ENCODE data around the gene SEMA4A.

The SEMA4A gene

GRCh38 chr1:156144742-156145141 lies 8.6 kb upstream of the SEMA4A start:
- no peak overlapping the region for H3K4me2 ChIP-seq (ENCODE audit: low read depth, low read length, poor library complexity, severe bottlenecking)
- H3K4me1 ChIP-seq (ENCODE audit: insufficient read depth, low read length, poor library complexity, severe bottlenecking), result peaks cover 25% of the 10 kb centered on the region
- no peaks in the 10 kb centered on the region for H3F3A ChIP-seq (ENCODE audit: low read depth)
- no peak for TF ChIP-seq EZH2phosphoT487 (IDR thresholded peaks at IDR 0.05; ENCODE audit: borderline replicate concordance)
- TF ChIP-seq, protein P1, sequence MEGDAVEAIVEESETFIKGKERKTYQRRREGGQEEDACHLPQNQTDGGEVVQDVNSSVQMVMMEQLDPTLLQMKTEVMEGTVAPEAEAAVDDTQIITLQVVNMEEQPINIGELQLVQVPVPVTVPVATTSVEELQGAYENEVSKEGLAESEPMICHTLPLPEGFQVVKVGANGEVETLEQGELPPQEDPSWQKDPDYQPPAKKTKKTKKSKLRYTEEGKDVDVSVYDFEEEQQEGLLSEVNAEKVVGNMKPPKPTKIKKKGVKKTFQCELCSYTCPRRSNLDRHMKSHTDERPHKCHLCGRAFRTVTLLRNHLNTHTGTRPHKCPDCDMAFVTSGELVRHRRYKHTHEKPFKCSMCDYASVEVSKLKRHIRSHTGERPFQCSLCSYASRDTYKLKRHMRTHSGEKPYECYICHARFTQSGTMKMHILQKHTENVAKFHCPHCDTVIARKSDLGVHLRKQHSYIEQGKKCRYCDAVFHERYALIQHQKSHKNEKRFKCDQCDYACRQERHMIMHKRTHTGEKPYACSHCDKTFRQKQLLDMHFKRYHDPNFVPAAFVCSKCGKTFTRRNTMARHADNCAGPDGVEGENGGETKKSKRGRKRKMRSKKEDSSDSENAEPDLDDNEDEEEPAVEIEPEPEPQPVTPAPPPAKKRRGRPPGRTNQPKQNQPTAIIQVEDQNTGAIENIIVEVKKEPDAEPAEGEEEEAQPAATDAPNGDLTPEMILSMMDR (conservative IDR thresholded peaks at IDR 0.05; ENCODE audit: low read length), result no peak
- H3K36me3 ChIP-seq (ENCODE audit: insufficient read depth, low read length), result no peaks in the 10 kb centered on the region
- H3K4me3 ChIP-seq (ENCODE audit: low read length, poor library complexity, severe bottlenecking), result no peak overlapping the region
- no peaks in the 10 kb centered on the region for H3K9me2 ChIP-seq (replicated peaks; ENCODE audit: low read depth, low read length)
- H3K9me3 ChIP-seq (ENCODE audit: insufficient read depth, low read depth, low read length), result no peaks in the 10 kb centered on the region
- H4K20me1 ChIP-seq (ENCODE audit: insufficient read depth, low read length, poor library complexity, severe bottlenecking), result no peaks in the 10 kb centered on the region
- H3K27me3 ChIP-seq (ENCODE audit: insufficient read depth, low read length, poor library complexity, severe bottlenecking), result no peaks in the 10 kb centered on the region
- H3K79me2 ChIP-seq (ENCODE audit: insufficient read depth, low read length), result no peaks in the 10 kb centered on the region
- no peak overlapping the region for H3K9ac ChIP-seq (ENCODE audit: low read depth, low read length, poor library complexity, severe bottlenecking)
- no peak overlapping the region for H2AFZ ChIP-seq (ENCODE audit: low read length)

DNA sequence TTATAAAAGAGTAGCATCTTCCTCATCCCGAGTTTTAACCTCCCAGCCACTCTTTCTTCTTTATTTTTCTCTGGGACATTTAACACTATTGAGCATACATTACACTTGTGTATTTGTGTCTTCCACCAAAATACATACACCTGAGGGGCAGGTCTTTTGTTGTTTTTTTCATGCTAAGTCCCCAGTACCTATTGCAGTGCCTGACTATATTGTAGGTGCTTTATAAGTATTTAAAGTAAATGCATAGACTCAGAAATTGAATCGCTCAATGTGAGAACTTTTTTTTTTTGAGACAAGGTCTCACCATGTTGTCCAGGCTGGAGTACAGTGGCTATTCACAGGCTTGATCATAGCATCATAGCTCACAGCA lies 7.8 kb upstream of the SEMA4A start:
- Histone ChIP-seq H3K4me1 (ENCODE audit: insufficient read depth, low read length, poor library complexity, severe bottlenecking) (peaks cover 25% of the 10 kb centered on the region), H4K20me1 (ENCODE audit: insufficient read depth, low read length, poor library complexity, severe bottlenecking) (no peaks in the 10 kb centered on the region), H3K79me2 (ENCODE audit: insufficient read depth, low read length) (no peaks in the 10 kb centered on the region), H3K4me3 (ENCODE audit: low read length, poor library complexity, severe bottlenecking) (no peak overlapping the region), H3K36me3 (ENCODE audit: insufficient read depth, low read length) (no peaks in the 10 kb centered on the region), H3K9me2 (replicated peaks; ENCODE audit: low read depth, low read length) (no peaks in the 10 kb centered on the region), H3K4me2 (ENCODE audit: low read depth, low read length, poor library complexity, severe bottlenecking) (peak overlapping the region; percentile 54), H3K9me3 (ENCODE audit: insufficient read depth, low read depth, low read length) (no peaks in the 10 kb centered on the region), H2AFZ (ENCODE audit: low read length) (0 out of 2 replicates have a peak overlapping the region, but pooled peaks have one; percentile 78), H3F3A (ENCODE audit: low read depth) (no peaks in the 10 kb centered on the region), H3K9ac (ENCODE audit: low read depth, low read length, poor library complexity, severe bottlenecking) (no peak overlapping the region), H3K27me3 (ENCODE audit: insufficient read depth, low read length, poor library complexity, severe bottlenecking) (no peaks in the 10 kb centered on the region)
- TF ChIP-seq, protein P1 (conservative IDR thresholded peaks at IDR 0.05; ENCODE audit: low read length), result no peak
- no peak for TF ChIP-seq EZH2phosphoT487 (IDR thresholded peaks at IDR 0.05; ENCODE audit: borderline replicate concordance)

GRCh38 chr1:156146020-156146768 lies 7.2 kb upstream of the SEMA4A start:
- no peaks in the 10 kb centered on the region for H3F3A ChIP-seq (ENCODE audit: low read depth)
- H3K4me2 ChIP-seq (ENCODE audit: low read depth, low read length, poor library complexity, severe bottlenecking), result peak overlapping the region; percentile 54
- no peaks in the 10 kb centered on the region for H4K20me1 ChIP-seq (ENCODE audit: insufficient read depth, low read length, poor library complexity, severe bottlenecking)

More at GRCh38 chr1:156146020-156146768, 7.2 kb upstream of the SEMA4A start:
- H3K9me2 ChIP-seq (replicated peaks; ENCODE audit: low read depth, low read length), result no peaks in the 10 kb centered on the region
- H3K4me3 ChIP-seq (ENCODE audit: low read length, poor library complexity, severe bottlenecking), result peak overlapping the region; percentile 16
- peak overlapping the region; percentile 78 for H2AFZ ChIP-seq (ENCODE audit: low read length)
- H3K79me2 ChIP-seq (ENCODE audit: insufficient read depth, low read length), result no peaks in the 10 kb centered on the region
- no peaks in the 10 kb centered on the region for H3K9me3 ChIP-seq (ENCODE audit: insufficient read depth, low read depth, low read length)
- H3K36me3 ChIP-seq (ENCODE audit: insufficient read depth, low read length), result no peaks in the 10 kb centered on the region
- H3K4me1 ChIP-seq (ENCODE audit: insufficient read depth, low read length, poor library complexity, severe bottlenecking), result peaks cover 25% of the 10 kb centered on the region
- no peaks in the 10 kb centered on the region for H3K27me3 ChIP-seq (ENCODE audit: insufficient read depth, low read length, poor library complexity, severe bottlenecking)
- peak overlapping the region; percentile 24 for H3K9ac ChIP-seq (ENCODE audit: low read depth, low read length, poor library complexity, severe bottlenecking)
- no peak for TF ChIP-seq EZH2phosphoT487 (IDR thresholded peaks at IDR 0.05; ENCODE audit: borderline replicate concordance)
- TF ChIP-seq, protein P1 (conservative IDR thresholded peaks at IDR 0.05; ENCODE audit: low read length), result peak; percentile 82

All from Loucy (cell line).